Astrocyte of the spinal cord (primary cell): ENCODE results near the gene HIPK2.

Source experiments
- DNase-seq: peaks from one replicate; pipeline ENCODE4 v3.0.0; 2011; ENCODE audit warnings: low read depth, low spot score
- H3K4me3 ChIP-seq: 2 replicates; pipeline ENCODE4 v1.5.1; 2011; ENCODE audit warnings: low read depth, mild to moderate bottlenecking, low read length, moderate library complexity
- in situ Hi-C: cut with HindIII; loops from 2 replicates; pipeline ENCODE4 v1.10.0; 2017; ENCODE audit warnings: low sequenced_read_pairs
- TF ChIP-seq, protein P1 (sequence below): IDR thresholded peaks from 2 replicates; pipeline ENCODE4 v1.5.1; 2012; ENCODE audit warnings: low read depth, mild to moderate bottlenecking, low read length, inconsistent platforms

HIPK2 gene

DNA sequence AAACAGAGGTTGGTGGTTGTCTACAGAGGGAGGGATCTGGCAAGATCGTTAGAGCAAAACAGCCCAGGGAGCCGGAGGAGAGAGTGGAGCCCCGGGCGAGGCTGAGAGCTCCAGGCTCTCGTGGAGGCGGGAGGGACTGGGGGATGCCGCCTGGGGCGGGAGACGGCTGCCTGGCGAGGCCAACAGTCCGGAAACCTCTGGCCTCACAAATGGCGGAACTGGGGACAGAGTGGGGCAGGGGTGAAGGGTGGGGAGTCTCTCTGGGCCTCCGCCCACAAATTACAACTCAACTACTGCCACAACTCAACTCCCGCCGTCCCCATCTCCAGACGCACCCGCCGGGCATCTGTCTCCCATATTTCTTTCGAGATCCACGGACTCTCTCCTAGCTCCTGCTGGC lies 206.6 kb downstream of the HIPK2 start:
- in situ Hi-C loops, result no loop called here
- DNase-seq, result no peak
- TF ChIP-seq, protein P1, sequence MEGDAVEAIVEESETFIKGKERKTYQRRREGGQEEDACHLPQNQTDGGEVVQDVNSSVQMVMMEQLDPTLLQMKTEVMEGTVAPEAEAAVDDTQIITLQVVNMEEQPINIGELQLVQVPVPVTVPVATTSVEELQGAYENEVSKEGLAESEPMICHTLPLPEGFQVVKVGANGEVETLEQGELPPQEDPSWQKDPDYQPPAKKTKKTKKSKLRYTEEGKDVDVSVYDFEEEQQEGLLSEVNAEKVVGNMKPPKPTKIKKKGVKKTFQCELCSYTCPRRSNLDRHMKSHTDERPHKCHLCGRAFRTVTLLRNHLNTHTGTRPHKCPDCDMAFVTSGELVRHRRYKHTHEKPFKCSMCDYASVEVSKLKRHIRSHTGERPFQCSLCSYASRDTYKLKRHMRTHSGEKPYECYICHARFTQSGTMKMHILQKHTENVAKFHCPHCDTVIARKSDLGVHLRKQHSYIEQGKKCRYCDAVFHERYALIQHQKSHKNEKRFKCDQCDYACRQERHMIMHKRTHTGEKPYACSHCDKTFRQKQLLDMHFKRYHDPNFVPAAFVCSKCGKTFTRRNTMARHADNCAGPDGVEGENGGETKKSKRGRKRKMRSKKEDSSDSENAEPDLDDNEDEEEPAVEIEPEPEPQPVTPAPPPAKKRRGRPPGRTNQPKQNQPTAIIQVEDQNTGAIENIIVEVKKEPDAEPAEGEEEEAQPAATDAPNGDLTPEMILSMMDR, result no peak

DNA sequence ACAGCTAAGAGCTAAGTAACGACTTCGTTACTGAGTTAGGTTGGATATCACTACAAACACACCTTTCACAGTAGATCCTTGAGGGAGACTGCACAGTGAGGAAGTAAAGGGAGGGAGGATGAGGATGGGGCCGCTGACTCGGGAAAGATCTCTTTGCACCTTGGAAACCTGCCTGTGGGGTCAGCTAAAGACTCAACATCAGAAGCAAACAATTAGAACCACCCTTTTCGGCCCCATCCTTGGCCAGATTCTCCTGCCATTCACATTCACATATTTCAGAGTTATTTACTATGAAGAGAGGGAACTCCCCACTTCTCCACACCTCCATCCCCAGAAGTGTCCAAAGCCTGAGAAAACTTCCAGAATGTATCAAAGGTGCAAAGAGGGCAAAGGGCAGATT lies 207.2 kb downstream of the HIPK2 start:
- TF ChIP-seq, protein P1, result no peak
- no peak for DNase-seq
- no peak overlapping the region for H3K4me3 ChIP-seq
- in situ Hi-C loops, result no loop called here

More for the DNA sequence above, 206.6 kb downstream of the HIPK2 start:
- H3K4me3 ChIP-seq, result no peak overlapping the region

DNA sequence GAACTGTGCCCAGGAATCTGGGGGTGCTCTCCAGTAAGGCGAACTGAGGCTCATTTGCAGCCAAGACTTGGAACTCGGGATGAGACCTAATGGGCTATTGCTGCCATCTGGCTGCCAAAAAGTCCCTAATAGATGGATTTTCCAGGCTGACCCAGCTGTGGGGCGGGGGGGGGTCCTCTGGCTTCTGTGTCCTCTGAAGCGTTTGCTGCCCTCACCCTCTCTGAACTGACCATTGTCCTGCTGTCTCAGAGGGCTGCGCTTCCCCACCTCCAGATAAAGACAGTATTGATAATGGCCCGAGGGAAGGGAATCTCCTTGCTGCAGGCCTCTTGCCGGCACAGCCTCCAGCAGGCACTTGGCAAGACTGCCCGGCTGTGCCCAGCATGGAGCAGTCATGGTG lies 207.7 kb downstream of the HIPK2 start:
- H3K4me3 ChIP-seq, result no peak overlapping the region
- TF ChIP-seq, protein P1, result peak; percentile 10
- no peak for DNase-seq
- in situ Hi-C loops, result no loop called here

DNA sequence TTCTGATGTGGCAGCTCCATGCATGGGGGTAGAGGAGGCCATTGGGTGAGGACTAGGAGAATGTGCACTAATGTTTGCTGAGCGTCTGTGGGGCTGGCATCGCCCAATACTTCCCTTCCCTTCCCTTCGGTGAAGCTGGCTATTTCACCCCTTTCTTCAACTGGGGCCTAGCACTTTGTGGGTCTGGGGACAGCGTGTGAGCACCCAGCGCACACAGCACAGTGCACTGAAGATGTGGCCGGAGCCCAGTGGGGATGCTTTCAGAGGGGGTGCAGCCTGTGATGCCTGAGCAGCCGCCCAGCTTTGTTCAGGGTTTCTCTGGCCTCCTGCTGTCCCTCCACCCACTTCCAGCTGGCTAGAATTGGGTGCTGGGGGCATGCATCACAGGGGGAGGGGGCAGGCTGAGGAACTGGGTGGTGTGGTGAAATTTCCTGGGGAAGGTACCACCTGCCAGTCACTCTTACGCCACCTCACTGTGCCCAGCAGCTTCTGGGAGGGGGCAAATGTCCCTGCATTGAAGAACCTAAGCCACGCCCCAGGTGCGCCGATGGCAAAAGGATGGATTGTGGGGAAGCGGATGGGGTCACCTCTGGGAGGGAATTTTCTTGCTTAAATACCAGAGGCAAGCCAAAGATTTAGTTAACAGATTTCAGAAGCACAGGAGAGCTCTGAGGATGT lies 208.8 kb downstream of the HIPK2 start:
- in situ Hi-C loops, result no loop called here
- no peak for DNase-seq
- TF ChIP-seq, protein P1, result no peak
- no peak overlapping the region for H3K4me3 ChIP-seq

DNA sequence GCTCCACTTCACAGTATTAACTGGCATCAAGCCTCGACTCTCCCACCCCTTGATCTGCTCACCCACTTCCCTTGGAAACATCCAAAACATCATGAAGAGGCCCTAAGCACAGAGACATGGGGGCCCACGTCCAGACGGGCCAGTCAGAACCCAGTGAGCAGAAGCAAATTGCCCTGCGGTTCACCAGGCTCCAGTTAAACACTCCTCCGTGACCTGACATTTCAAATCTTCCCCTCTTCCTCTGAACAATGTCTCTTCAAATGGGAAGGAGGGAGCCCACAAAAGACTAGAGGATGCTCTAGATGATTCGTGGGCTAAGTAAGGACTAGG lies 209.5 kb downstream of the HIPK2 start:
- TF ChIP-seq, protein P1, result no peak
- H3K4me3 ChIP-seq, result no peak overlapping the region
- in situ Hi-C loops, result no loop called here
- no peak for DNase-seq

DNA sequence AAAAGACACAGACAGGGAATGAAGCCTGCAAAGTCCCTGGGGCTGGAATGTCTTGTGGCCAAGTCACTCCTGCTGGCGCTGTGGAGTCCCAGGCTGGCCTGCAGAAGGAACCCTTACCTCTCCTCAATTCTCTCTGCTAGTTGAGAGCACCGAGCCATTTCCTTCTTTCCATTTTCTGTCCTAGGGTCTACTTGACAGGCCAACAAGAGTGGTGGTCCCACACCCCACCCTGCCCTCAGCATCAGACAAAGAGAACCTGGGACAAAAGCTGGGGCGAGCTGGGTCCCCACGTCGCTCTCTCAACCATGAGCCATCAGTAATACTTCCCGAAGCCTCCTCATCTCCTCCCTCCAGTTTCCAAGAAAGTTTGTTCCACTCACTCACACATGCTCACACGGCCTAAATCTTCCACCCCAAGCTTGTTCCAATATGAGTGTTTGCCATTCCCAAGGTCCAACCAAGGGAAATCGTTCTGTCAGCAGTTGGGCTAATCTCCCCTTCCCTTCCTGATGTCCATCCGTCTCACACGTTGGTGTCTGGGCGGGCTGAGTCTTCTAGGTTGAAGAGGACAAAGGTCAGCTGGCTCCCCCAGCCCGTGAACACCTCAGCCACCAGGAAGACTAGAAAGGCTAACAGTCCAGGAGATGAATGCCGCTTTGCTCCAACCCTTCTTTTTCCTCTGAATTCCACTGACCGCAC lies 210.0 kb downstream of the HIPK2 start:
- H3K4me3 ChIP-seq, result no peak overlapping the region
- no peak for DNase-seq
- TF ChIP-seq, protein P1, result no peak
- in situ Hi-C loops, result no loop called here
